ENCODE data around the gene CACNG4. TPM values are rescaled to one million over a fixed set of nuclear protein-coding genes. Genes with fewer than 3 reads are reported as not detected.

CACNG4 gene
- total and polyA plus RNA-seq, 9 of the 15 experiments (the other 6 are each of a cell fraction or from before 2014, with no cell fraction given), result 0.07 TPM; not detected in 8

GRCh38 chr17:67016039-67016762, 51.7 kb downstream of the CACNG4 start:
- Histone ChIP-seq H3K27me3 (ENCODE audit: control insufficient read depth in 2 of 2, insufficient read depth in 2 of 2, low read length in 2 of 2) (peaks cover 50 to 97% of the 10 kb centered on the region in 2 experiments), H3K4me3 (no peak overlapping the region), H3K9ac (ENCODE audit: insufficient read depth in 1 of 2, low read depth in 2 of 2, low read length in 2 of 2) (no peak overlapping the region), H3K27ac (ENCODE audit: extremely low read depth, low read depth, low read length) (no peak overlapping the region), H2AFZ (ENCODE audit: low read depth, low read length) (no peak overlapping the region), H3K9me3 (replicated peaks; ENCODE audit: control insufficient read depth, insufficient read depth, low read depth, low read length) (no peaks in the 10 kb centered on the region), H3K4me1 (replicated peaks in 1 of 2; ENCODE audit: control insufficient read depth in 2 of 2, insufficient read depth in 2 of 2, low read length in 2 of 2) (no peaks in the 10 kb centered on the region; a peak in 1 of 5 replicates), H3K9me1 (ENCODE audit: control insufficient read depth, insufficient read depth, low read length) (no peaks in the 10 kb centered on the region), H3K79me2 (ENCODE audit: control insufficient read depth, insufficient read depth, low read length) (no peaks in the 10 kb centered on the region), H3K4me2 (ENCODE audit: insufficient read depth, low read length) (no peak overlapping the region), H4K20me1 (replicated peaks; ENCODE audit: control insufficient read depth, insufficient read depth, low read length) (0 out of 2 replicates have a peak, but pooled peaks cover 3% of the 10 kb centered on the region), H3K36me3 (ENCODE audit: control insufficient read depth, insufficient read depth, low read length) (no peaks in the 10 kb centered on the region)
- in situ Hi-C loops (cut with MboI) (no loop called here), intact Hi-C loops (cut with micrococcal nuclease) (loop anchor here (5.0 kb wide), 1 partner anchor 141 kb away; no protein-coding TSS in a partner anchor)
- BruUV-seq (replicated peaks), result no TSS peak
- WGBS (ENCODE audit: insufficient coverage, low coverage, missing lambda C conversion rate), result 5% methylated on average over 15 of the region's 17 CpGs
- FAIRE-seq (no peak), ATAC-seq (peak; percentile 82), DNase-seq (ENCODE audit: extremely low read depth in 1 of 4, low spot score in 3 of 4) (peak in 3 of 4 experiments; percentile 34 to 39 (median 35))
- POLR2A ChIA-PET, result no interaction called here
- CTCF ChIA-PET (ENCODE audit: low intra/inter-chr PET ratio), result no interaction called here
- TF ChIP-seq, protein P1, sequence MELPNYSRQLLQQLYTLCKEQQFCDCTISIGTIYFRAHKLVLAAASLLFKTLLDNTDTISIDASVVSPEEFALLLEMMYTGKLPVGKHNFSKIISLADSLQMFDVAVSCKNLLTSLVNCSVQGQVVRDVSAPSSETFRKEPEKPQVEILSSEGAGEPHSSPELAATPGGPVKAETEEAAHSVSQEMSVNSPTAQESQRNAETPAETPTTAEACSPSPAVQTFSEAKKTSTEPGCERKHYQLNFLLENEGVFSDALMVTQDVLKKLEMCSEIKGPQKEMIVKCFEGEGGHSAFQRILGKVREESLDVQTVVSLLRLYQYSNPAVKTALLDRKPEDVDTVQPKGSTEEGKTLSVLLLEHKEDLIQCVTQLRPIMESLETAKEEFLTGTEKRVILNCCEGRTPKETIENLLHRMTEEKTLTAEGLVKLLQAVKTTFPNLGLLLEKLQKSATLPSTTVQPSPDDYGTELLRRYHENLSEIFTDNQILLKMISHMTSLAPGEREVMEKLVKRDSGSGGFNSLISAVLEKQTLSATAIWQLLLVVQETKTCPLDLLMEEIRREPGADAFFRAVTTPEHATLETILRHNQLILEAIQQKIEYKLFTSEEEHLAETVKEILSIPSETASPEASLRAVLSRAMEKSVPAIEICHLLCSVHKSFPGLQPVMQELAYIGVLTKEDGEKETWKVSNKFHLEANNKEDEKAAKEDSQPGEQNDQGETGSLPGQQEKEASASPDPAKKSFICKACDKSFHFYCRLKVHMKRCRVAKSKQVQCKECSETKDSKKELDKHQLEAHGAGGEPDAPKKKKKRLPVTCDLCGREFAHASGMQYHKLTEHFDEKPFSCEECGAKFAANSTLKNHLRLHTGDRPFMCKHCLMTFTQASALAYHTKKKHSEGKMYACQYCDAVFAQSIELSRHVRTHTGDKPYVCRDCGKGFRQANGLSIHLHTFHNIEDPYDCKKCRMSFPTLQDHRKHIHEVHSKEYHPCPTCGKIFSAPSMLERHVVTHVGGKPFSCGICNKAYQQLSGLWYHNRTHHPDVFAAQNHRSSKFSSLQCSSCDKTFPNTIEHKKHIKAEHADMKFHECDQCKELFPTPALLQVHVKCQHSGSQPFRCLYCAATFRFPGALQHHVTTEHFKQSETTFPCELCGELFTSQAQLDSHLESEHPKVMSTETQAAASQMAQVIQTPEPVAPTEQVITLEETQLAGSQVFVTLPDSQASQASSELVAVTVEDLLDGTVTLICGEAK (IDR thresholded peaks at IDR 0.05), result no peak
- TF ChIP-seq, protein P1 (CRISPR knock-in tag; IDR thresholded peaks at IDR 0.05), result no peak
- TF ChIP-seq ZNF696 (CRISPR knock-in tag; conservative IDR thresholded peaks at IDR 0.05) (no peak), CTCF (IDR thresholded peaks at IDR 0.05 in 2 of 3, conservative IDR thresholded peaks at IDR 0.05 in 1 of 3; ENCODE audit: insufficient read depth in 2 of 3, low read depth in 1 of 3, low read length in 3 of 3) (peak; percentile 48 to 83 (median 59); a peak in 5 of 6 replicates), MTF1 (CRISPR knock-in tag; IDR thresholded peaks at IDR 0.05; ENCODE audit: borderline replicate concordance) (no peak)
- TF ChIP-seq, protein P2, sequence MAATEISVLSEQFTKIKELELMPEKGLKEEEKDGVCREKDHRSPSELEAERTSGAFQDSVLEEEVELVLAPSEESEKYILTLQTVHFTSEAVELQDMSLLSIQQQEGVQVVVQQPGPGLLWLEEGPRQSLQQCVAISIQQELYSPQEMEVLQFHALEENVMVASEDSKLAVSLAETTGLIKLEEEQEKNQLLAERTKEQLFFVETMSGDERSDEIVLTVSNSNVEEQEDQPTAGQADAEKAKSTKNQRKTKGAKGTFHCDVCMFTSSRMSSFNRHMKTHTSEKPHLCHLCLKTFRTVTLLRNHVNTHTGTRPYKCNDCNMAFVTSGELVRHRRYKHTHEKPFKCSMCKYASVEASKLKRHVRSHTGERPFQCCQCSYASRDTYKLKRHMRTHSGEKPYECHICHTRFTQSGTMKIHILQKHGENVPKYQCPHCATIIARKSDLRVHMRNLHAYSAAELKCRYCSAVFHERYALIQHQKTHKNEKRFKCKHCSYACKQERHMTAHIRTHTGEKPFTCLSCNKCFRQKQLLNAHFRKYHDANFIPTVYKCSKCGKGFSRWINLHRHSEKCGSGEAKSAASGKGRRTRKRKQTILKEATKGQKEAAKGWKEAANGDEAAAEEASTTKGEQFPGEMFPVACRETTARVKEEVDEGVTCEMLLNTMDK (IDR thresholded peaks at IDR 0.05; ENCODE audit: borderline replicate concordance, insufficient read depth, low read depth, low read length, poor library complexity, severe bottlenecking), result peak; percentile 42

All from K562 (cell line).